ENCODE measurements around the gene KCND3. TPM values are rescaled to one million over a fixed set of nuclear protein-coding genes. Genes with fewer than 3 reads are reported as not detected.

The KCND3 gene
- total RNA-seq, 3 donors from 2014 or later (not counting 1 experiment from before 2014, with no cell fraction given): 0.07 to 0.16 TPM; not detected in 1

DNA sequence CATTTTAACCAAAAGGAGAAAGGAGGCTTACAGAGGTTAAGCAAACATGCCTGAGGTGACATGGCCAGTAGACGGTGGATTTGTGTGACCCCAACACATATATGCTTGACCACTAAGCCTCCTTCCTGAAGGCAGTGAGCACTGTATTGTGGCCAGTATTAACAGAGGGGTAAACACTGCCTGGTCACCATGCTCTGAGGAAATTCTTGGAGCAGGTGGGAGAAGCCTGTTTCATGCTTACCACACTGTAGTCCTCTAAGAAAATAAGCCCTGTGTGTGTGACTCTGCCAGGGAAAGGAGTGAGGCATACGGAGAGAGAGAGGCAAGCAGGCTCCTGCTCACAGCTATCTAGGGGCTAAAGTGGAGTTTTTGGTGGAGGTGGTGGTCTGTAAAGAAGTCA, 102.7 kb downstream of the KCND3 start:
- Mint-ChIP-seq H3K27me3 (ENCODE audit: low read depth in 2 of 2) (peaks cover 20 to 38% of the 10 kb centered on the region in 2 donors), H3K4me3 (no peak overlapping the region), H3K36me3 (no peaks in the 10 kb centered on the region), H3K27ac (no peak overlapping the region), H3K9me3 (no peaks in the 10 kb centered on the region), H3K4me1 (no peaks in the 10 kb centered on the region)
- ATAC-seq: no peak
- Histone ChIP-seq H3K36me3 (ENCODE audit: control insufficient read depth, insufficient read depth, low read length) (no peaks in the 10 kb centered on the region), H3K4me3 (ENCODE audit: low read length) (no peak overlapping the region), H3K27ac (ENCODE audit: low read length) (no peak overlapping the region), H3K9me3 (ENCODE audit: control insufficient read depth, insufficient read depth, low read length) (no peaks in the 10 kb centered on the region), H3K4me1 (ENCODE audit: control insufficient read depth, insufficient read depth, low read length) (no peaks in the 10 kb centered on the region), H3K27me3 (ENCODE audit: control insufficient read depth, insufficient read depth, low read length) (no peaks in the 10 kb centered on the region)
- 96% methylated on average over 2 of the region's 2 CpGs for WGBS (ENCODE audit: insufficient coverage)
- TF ChIP-seq, protein P1, sequence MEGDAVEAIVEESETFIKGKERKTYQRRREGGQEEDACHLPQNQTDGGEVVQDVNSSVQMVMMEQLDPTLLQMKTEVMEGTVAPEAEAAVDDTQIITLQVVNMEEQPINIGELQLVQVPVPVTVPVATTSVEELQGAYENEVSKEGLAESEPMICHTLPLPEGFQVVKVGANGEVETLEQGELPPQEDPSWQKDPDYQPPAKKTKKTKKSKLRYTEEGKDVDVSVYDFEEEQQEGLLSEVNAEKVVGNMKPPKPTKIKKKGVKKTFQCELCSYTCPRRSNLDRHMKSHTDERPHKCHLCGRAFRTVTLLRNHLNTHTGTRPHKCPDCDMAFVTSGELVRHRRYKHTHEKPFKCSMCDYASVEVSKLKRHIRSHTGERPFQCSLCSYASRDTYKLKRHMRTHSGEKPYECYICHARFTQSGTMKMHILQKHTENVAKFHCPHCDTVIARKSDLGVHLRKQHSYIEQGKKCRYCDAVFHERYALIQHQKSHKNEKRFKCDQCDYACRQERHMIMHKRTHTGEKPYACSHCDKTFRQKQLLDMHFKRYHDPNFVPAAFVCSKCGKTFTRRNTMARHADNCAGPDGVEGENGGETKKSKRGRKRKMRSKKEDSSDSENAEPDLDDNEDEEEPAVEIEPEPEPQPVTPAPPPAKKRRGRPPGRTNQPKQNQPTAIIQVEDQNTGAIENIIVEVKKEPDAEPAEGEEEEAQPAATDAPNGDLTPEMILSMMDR (IDR thresholded peaks at IDR 0.05): no peak
- no peak for DNase-seq
- intact Hi-C loops (cut with micrococcal nuclease): no loop called here

DNA sequence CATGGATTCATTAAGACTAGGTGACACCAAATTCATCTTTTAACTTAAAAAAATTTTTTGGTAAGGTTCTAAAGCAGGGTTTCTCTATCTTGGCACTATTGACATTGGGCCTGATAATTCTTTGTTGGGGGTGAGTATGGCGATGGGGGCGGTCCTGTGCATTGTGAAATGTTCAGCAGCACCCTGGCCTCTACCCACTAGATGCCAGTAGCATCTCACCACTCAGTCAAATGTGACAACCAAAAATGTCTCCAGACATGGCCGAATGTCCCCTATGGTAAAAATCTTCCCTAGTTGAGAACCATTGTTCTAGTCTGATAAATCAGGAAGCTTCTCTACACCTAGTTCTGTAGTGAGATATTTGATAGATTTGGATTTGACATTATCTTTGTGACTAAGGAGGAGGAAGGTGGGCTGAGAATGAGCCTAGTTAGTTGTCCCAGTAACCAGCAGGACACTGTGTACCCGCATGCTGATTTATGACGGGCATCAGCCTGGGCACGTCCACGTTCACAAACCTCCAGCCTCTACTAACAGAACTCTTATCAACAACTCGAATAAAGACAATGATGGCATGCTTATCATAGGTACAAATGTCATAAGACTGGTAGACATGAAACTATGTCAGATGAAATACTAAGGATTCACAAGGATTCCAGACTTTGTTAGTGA, 104.6 kb downstream of the KCND3 start:
- H3K4me3 ChIP-seq (ENCODE audit: low read length): no peak overlapping the region
- no peak overlapping the region for H3K27ac ChIP-seq (ENCODE audit: low read length)
- Mint-ChIP-seq H3K36me3 (no peaks in the 10 kb centered on the region), H3K4me3 (no peak overlapping the region), H3K27me3 (ENCODE audit: low read depth in 2 of 2) (peaks cover 28 to 55% of the 10 kb centered on the region in 2 donors), H3K4me1 (no peaks in the 10 kb centered on the region), H3K9me3 (no peaks in the 10 kb centered on the region), H3K27ac (no peak overlapping the region)
- H3K4me1 ChIP-seq (ENCODE audit: control insufficient read depth, insufficient read depth, low read length): no peaks in the 10 kb centered on the region
- H3K36me3 ChIP-seq (ENCODE audit: control insufficient read depth, insufficient read depth, low read length): no peaks in the 10 kb centered on the region
- DNase-seq (no peak), ATAC-seq (no peak)
- no peaks in the 10 kb centered on the region for H3K27me3 ChIP-seq (ENCODE audit: control insufficient read depth, insufficient read depth, low read length)
- 81% methylated on average over 8 of the region's 8 CpGs for WGBS (ENCODE audit: insufficient coverage)
- no peaks in the 10 kb centered on the region for H3K9me3 ChIP-seq (ENCODE audit: control insufficient read depth, insufficient read depth, low read length)
- intact Hi-C loops (cut with micrococcal nuclease): no loop called here
- TF ChIP-seq, protein P1 (IDR thresholded peaks at IDR 0.05): no peak

DNA sequence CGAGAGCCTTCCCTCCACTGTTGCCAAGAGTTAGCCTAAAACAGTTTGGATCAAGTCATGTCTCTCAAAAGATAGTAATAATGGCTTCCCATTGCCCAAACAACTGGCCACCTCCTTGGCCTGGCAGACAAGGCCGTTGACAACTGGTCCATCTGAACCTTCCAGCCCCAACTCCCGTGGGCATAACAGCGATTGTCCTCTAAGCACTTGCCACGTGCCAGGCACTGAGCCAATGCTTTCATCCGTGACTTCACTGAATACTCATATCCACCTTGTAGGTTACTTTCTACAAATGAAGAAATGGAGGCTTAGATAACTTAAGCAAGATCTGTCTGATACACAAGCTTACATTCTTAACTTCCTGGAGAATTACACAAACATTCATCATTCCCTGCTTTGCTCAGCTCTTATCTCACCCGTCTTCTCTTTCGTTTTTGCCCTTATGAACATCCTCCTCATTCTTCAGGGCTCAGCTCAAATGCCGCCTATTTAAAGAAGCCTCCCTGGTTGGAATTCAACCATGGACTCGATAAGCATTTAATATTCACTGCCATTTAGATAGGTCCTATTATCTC, 106.4 kb downstream of the KCND3 start:
- Mint-ChIP-seq H3K9me3 (no peaks in the 10 kb centered on the region), H3K27me3 (ENCODE audit: low read depth in 2 of 2) (peaks cover 22 to 70% of the 10 kb centered on the region in 2 donors), H3K36me3 (no peaks in the 10 kb centered on the region), H3K4me3 (no peak overlapping the region), H3K4me1 (no peaks in the 10 kb centered on the region), H3K27ac (no peak overlapping the region)
- no peak overlapping the region for H3K4me3 ChIP-seq (ENCODE audit: low read length)
- 86% methylated on average over 10 of the region's 10 CpGs for WGBS (ENCODE audit: insufficient coverage)
- TF ChIP-seq, protein P1 (IDR thresholded peaks at IDR 0.05): no peak
- ATAC-seq (no peak), DNase-seq (no peak)
- no peak overlapping the region for H3K27ac ChIP-seq (ENCODE audit: low read length)
- H3K4me1 ChIP-seq (ENCODE audit: control insufficient read depth, insufficient read depth, low read length): no peaks in the 10 kb centered on the region
- no peaks in the 10 kb centered on the region for H3K27me3 ChIP-seq (ENCODE audit: control insufficient read depth, insufficient read depth, low read length)
- H3K36me3 ChIP-seq (ENCODE audit: control insufficient read depth, insufficient read depth, low read length): no peaks in the 10 kb centered on the region
- H3K9me3 ChIP-seq (ENCODE audit: control insufficient read depth, insufficient read depth, low read length): no peaks in the 10 kb centered on the region
- intact Hi-C loops (cut with micrococcal nuclease): no loop called here

Data from natural killer cell (primary cell).